Measurements from ENCODE around the gene TRPV6.

DNA sequence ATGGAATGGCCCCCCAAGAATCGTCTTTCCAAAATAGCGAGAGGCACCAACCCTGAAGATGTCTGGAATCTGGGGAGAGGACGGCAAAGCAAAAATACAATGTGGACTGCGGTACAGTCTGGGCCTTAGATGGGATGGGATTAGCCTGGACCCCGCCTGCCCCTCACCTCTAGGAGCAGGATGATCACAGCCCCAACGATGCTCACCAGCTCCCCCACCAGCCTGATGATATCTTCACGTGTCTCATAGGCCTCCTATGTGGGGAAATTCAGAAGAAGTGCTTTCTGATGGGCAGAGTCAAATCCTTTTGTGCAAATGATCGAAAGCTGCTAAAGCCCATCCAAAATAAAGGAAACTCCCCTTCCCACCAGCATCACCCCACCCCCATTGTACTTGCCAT is 29.8 kb upstream of the TRPV6 start:
- TF ChIP-seq, protein P1, sequence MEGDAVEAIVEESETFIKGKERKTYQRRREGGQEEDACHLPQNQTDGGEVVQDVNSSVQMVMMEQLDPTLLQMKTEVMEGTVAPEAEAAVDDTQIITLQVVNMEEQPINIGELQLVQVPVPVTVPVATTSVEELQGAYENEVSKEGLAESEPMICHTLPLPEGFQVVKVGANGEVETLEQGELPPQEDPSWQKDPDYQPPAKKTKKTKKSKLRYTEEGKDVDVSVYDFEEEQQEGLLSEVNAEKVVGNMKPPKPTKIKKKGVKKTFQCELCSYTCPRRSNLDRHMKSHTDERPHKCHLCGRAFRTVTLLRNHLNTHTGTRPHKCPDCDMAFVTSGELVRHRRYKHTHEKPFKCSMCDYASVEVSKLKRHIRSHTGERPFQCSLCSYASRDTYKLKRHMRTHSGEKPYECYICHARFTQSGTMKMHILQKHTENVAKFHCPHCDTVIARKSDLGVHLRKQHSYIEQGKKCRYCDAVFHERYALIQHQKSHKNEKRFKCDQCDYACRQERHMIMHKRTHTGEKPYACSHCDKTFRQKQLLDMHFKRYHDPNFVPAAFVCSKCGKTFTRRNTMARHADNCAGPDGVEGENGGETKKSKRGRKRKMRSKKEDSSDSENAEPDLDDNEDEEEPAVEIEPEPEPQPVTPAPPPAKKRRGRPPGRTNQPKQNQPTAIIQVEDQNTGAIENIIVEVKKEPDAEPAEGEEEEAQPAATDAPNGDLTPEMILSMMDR (IDR thresholded peaks at IDR 0.05; ENCODE audit: insufficient read depth, low read length, poor library complexity, severe bottlenecking) = no peak
- TF ChIP-seq EZH2phosphoT487 (conservative IDR thresholded peaks at IDR 0.05; ENCODE audit: low read length) = no peak
